Activated B cell treated with CpG ODN at 0.5 μM for 24 hours (primary cell): ENCODE measurements around the gene CDHR2. TPM values are rescaled to one million over a fixed set of nuclear protein-coding genes. Genes with fewer than 3 reads are reported as not detected.

ENCODE experiments used
- ATAC-seq: fragments of 200-7000 bp; cut with Tn5 transposase; one replicate; pipeline ENCODE4 v1.10.0; 2021; ENCODE audit warnings: low read depth, mild to moderate bottlenecking, moderate library complexity
- CTCF ChIA-PET: fragments of 350-600 bp; sonication (Branson Sonifier 250); formaldehyde crosslinking; loops from one replicate; lab custom pipeline; 2021; ENCODE audit warnings: antibody characterized with exemption; lab: Charles Lee
- POLR2A ChIA-PET: fragments of 350-600 bp; sonication (Branson Sonifier 250); formaldehyde crosslinking; loops from one replicate; lab custom pipeline; 2021; ENCODE audit warnings: antibody characterized with exemption; lab: Charles Lee
- DNase-seq: peaks from one replicate; pipeline ENCODE4 v3.0.0; 2022
- H3K27ac Mint-ChIP-seq: one replicate; pipeline ENCODE4 v1.8.0; 2020; ENCODE audit warnings: mixed read lengths
- H3K27me3 Mint-ChIP-seq: one replicate; pipeline ENCODE4 v1.8.0; 2021; ENCODE audit warnings: mixed read lengths
- H3K36me3 Mint-ChIP-seq: one replicate; pipeline ENCODE4 v1.8.0; 2021; ENCODE audit warnings: low read depth, mixed read lengths
- H3K4me1 Mint-ChIP-seq: one replicate; pipeline ENCODE4 v1.8.0; 2021; ENCODE audit warnings: mixed read lengths
- H3K4me3 Mint-ChIP-seq: one replicate; pipeline ENCODE4 v1.8.0; 2020; ENCODE audit warnings: mild to moderate bottlenecking, mixed read lengths
- H3K9me3 Mint-ChIP-seq: one replicate; pipeline ENCODE4 v1.8.0; 2020; ENCODE audit warnings: mixed read lengths
- CTCF ChIP-seq: fragments of 200-600 bp; IDR thresholded peaks from one replicate; pipeline ENCODE4 v1.8.0; 2022; ENCODE audit warnings: antibody characterized with exemption, mild to moderate bottlenecking
- intact Hi-C: fragments of 100-400 bp; cut with micrococcal nuclease; formaldehyde crosslinking; loops from one replicate; pipeline ENCODE4 v1.15.1; 2024
- total RNA-seq: library from RNA; stranded (reverse); gene quantifications from 2 replicates; pipeline ENCODE4 v1.2.3, GENCODE V29; 2022

CDHR2 gene
- total RNA-seq, 1 donor from 2014 or later = 0.31 TPM

GRCh38 chr5:176536132-176536901, 12.8 kb upstream of the CDHR2 start:
- ChIA-PET CTCF (interaction anchor here (1.4 to 3.3 kb wide), 2 partner anchors 7 to 120 kb away, joined by 3 to 19 read pairs; partner anchors contain the start of gene CLTB), POLR2A (interaction anchor here (0.5 to 4.2 kb wide), 27 partner anchors 7 to 1695 kb away, joined by 3 to 53 read pairs (median 4); partner anchors contain the start of genes CDHR2, CLTB, DDX41 and EIF4E1B)
- peak; percentile 71 for DNase-seq
- no peaks in the 10 kb centered on the region for H3K9me3 Mint-ChIP-seq
- peaks cover 67% of the 10 kb centered on the region for H3K4me1 Mint-ChIP-seq
- TF ChIP-seq CTCF = no peak
- peak; percentile 11 for ATAC-seq
- intact Hi-C loops = loop anchor here (2.0 to 10.0 kb wide), 6 partner anchors 96 to 1578 kb away; partner anchors contain the start of genes EIF4E1B, N4BP3, NSD1 and PRELID1
- H3K4me3 Mint-ChIP-seq = peak overlapping the region; percentile 97
- H3K27ac Mint-ChIP-seq = peak overlapping the region; percentile 95
- peaks cover 18% of the 10 kb centered on the region for H3K36me3 Mint-ChIP-seq
- H3K27me3 Mint-ChIP-seq = no peaks in the 10 kb centered on the region

GRCh38 chr5:176536902-176537553, 12.1 kb upstream of the CDHR2 start, which contains the start of gene RNF44:
Gene RNF44 (minus strand): TSS chr5:176537402. CDS start chr5:176532472, 4,930 bp downstream.
- Mint-ChIP-seq H3K27me3 (no peaks in the 10 kb centered on the region), H3K4me1 (peaks cover 68% of the 10 kb centered on the region)
- POLR2A ChIA-PET = interaction anchor here (0.5 to 4.2 kb wide), 35 partner anchors 8 to 1072 kb away, joined by 3 to 53 read pairs (median 4); partner anchors contain the start of genes CDHR2, CLTB, DDX41 and EIF4E1B

GRCh38 chr5:176537554-176538229, 11.4 kb upstream of the CDHR2 start:
- Mint-ChIP-seq H3K4me3 (peak overlapping the region; percentile 97), H3K9me3 (no peaks in the 10 kb centered on the region), H3K4me1 (peaks cover 74% of the 10 kb centered on the region), H3K27me3 (no peaks in the 10 kb centered on the region), H3K36me3 (peaks cover 15% of the 10 kb centered on the region), H3K27ac (peak overlapping the region; percentile 95)
- no peak for TF ChIP-seq CTCF
- CTCF ChIA-PET = interaction anchor here (1.5 to 1.6 kb wide), 3 partner anchors 90 to 122 kb away, joined by 4 to 5 read pairs (median 5); partner anchors contain the start of genes CLTB and FAF2
- POLR2A ChIA-PET = interaction anchor here (0.6 to 4.2 kb wide), 31 partner anchors 9 to 1071 kb away, joined by 3 to 53 read pairs (median 4); partner anchors contain the start of genes CDHR2, CLTB, DDX41 and FAF2
- intact Hi-C loops = loop anchor here (1.0 to 10.0 kb wide), 9 partner anchors 89 to 1577 kb away; partner anchors contain the start of genes ARL10, EIF4E1B, FAF2 and N4BP3
- ATAC-seq = peak; percentile 73
- DNase-seq = peak; percentile 84

More at GRCh38 chr5:176536902-176537553, 12.1 kb upstream of the CDHR2 start, which contains the start of gene RNF44:
- H3K27ac Mint-ChIP-seq = peak within 1 kb of the TSS; percentile 95
- no peaks in the 10 kb centered on the region for H3K9me3 Mint-ChIP-seq
- intact Hi-C loops = loop anchor here (1.0 to 10.0 kb wide), 9 partner anchors 89 to 1578 kb away; partner anchors contain the start of genes ARL10, EIF4E1B, FAF2 and N4BP3
- no peak for TF ChIP-seq CTCF
- peak; percentile 61 for ATAC-seq
- CTCF ChIA-PET = interaction anchor here (1.6 kb wide), 1 partner anchor 120 kb away, joined by 5 read pairs; the partner anchor contains the start of gene CLTB
- peak; percentile 96 for DNase-seq
- peak within 1 kb of the TSS; percentile 97 for H3K4me3 Mint-ChIP-seq
- peaks cover 15% of the 10 kb centered on the region for H3K36me3 Mint-ChIP-seq

- no peak for TF ChIP-seq CTCF
- Mint-ChIP-seq H3K9me3 (no peaks in the 10 kb centered on the region), H3K36me3 (peaks cover 15% of the 10 kb centered on the region), H3K4me3 (peak overlapping the region; percentile 97), H3K4me1 (peaks cover 67% of the 10 kb centered on the region), H3K27ac (peak overlapping the region; percentile 95), H3K27me3 (no peaks in the 10 kb centered on the region)
- CTCF ChIA-PET = interaction anchor here (1.5 to 1.6 kb wide), 3 partner anchors 90 to 123 kb away, joined by 4 to 5 read pairs (median 5); partner anchors contain the start of genes CLTB and FAF2
- ATAC-seq (no peak), DNase-seq (no peak)
- intact Hi-C loops = loop anchor here (5.0 to 10.0 kb wide), 4 partner anchors 94 to 1576 kb away; partner anchors contain the start of genes EIF4E1B, N4BP3, NSD1 and PRELID1
- POLR2A ChIA-PET = interaction anchor here (0.6 to 4.2 kb wide), 20 partner anchors 9 to 1062 kb away, joined by 3 to 53 read pairs (median 6); partner anchors contain the start of genes CLTB, FAF2, HIGD2A and KIAA1191
These were observed 10.7 kb upstream of the CDHR2 start for GRCh38 chr5:176538230-176538988.
